Activated CD4-positive, alpha-beta memory T cell treated with anti-CD3 and anti-CD28 coated beads, Interleukin-2, amount 10 ng/mL, durations not matched to agents 7 days and 5 days (primary cell): ENCODE results near the gene CRELD1. TPM values are rescaled to one million over a fixed set of nuclear protein-coding genes. Genes with fewer than 3 reads are reported as not detected.

Experiments used
- CTCF ChIA-PET: fragments of 350-600 bp; sonication (Branson Sonifier 250); formaldehyde crosslinking; loops from one replicate; lab custom pipeline; 2021; ENCODE audit warnings: antibody characterized with exemption, inconsistent platforms; lab: Charles Lee
- POLR2A ChIA-PET: fragments of 350-600 bp; sonication (Branson Sonifier 250); formaldehyde crosslinking; loops from one replicate; lab custom pipeline; 2021; ENCODE audit warnings: antibody characterized with exemption; lab: Charles Lee
- DNase-seq: peaks from one replicate; pipeline ENCODE4 v3.0.0-alpha.2; 2020
- H3K27ac Mint-ChIP-seq: one replicate; pipeline ENCODE4 v1.8.0; 2021; ENCODE audit warnings: mild to moderate bottlenecking, mixed read lengths
- H3K27me3 Mint-ChIP-seq: one replicate; pipeline ENCODE4 v1.8.0; 2021; ENCODE audit warnings: mixed read lengths
- H3K36me3 Mint-ChIP-seq: one replicate; pipeline ENCODE4 v1.8.0; 2021; ENCODE audit warnings: low read depth, mixed read lengths
- H3K4me1 Mint-ChIP-seq: one replicate; pipeline ENCODE4 v1.8.0; 2021; ENCODE audit warnings: mixed read lengths
- H3K4me3 Mint-ChIP-seq: one replicate; pipeline ENCODE4 v1.8.0; 2021; ENCODE audit warnings: mild to moderate bottlenecking, mixed read lengths
- H3K9me3 Mint-ChIP-seq: one replicate; pipeline ENCODE4 v1.8.0; 2021; ENCODE audit warnings: mixed read lengths
- total RNA-seq, 2 experiments: library from RNA; stranded (reverse); gene quantifications; one replicate each; pipeline ENCODE4 v1.2.3, GENCODE V29; 2021

Gene CRELD1
- total RNA-seq, 2 experiments from 2014 or later = 15.9 to 17.1 TPM

DNA sequence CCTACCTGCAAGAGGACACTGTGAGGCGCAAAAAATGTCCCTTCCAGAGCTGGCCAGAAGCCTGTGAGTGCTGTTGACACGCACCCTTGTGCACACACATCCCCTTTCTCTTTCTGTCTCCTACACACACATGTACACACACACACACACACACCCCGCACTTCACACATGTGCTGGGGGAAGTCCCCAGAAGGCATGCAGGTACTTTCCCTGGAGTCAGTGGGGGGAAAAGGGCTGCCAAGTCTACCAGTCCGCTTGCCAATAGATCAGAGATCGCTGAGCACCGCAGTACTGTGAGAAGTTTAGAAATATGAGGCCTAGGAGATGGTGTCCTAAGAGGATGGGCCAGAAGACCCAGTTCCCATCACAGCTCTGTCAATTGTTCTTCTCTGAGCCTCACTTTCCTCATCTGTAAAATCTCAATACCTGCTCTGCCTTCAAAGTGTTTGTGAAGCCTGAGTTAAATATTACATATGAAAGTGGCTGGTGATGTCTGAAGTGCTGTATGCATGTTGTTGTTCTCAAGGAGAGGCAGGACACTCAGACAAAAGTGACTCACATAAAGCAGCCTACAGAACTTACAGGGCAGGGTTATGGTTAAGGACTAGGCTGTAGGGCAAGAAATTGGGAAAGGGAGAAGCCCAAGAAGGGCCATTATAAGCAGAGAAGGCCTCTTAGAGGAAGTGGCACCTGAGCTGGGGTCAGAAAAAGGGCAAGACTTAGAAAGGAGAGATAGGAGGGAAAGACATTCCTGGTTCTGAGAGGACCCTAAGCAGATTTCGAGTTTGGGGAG, 24.2 kb upstream of the CRELD1 start:
- H3K27me3 Mint-ChIP-seq = peaks cover 10% of the 10 kb centered on the region
- CTCF ChIA-PET = interaction anchor here (7.5 kb wide), 1 partner anchor 23 kb away, joined by 51 read pairs; the partner anchor contains the start of gene CRELD1
- H3K4me1 Mint-ChIP-seq = peaks cover 14% of the 10 kb centered on the region
- POLR2A ChIA-PET = interaction anchor here (1.1 kb wide), 1 partner anchor 16 kb away, joined by 3 read pairs; no protein-coding TSS in a partner anchor
- no peak for DNase-seq
- H3K4me3 Mint-ChIP-seq = no peak overlapping the region
- no peak overlapping the region for H3K27ac Mint-ChIP-seq
- H3K36me3 Mint-ChIP-seq = peaks cover 4% of the 10 kb centered on the region
- H3K9me3 Mint-ChIP-seq = peaks cover 3% of the 10 kb centered on the region

DNA sequence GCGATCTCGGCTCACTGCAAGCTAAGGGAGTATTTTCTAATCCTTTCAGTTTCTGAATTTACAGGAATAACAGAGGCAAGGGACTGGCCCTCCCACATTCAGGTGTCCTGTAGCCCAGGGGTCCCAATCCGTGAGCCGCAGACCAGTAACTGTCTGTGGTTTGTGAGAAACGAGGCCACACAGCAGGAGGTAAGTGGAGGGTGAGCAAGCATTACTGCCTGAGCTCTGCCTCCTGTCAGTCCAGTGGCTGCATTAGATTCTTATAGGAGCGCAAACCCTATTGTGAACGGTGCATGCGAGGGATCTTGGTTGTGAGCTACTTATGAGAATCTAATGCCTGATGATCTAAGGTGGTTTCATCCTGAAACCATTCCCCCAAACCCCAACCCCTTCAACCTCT, 21.8 kb upstream of the CRELD1 start:
- H3K4me3 Mint-ChIP-seq = no peak overlapping the region
- peaks cover 14% of the 10 kb centered on the region for H3K27me3 Mint-ChIP-seq
- H3K4me1 Mint-ChIP-seq = peaks cover 22% of the 10 kb centered on the region
- H3K27ac Mint-ChIP-seq = no peak overlapping the region
- ChIA-PET POLR2A (interaction anchor here (0.7 to 3.7 kb wide), 5 partner anchors 9 to 161 kb away, joined by 3 to 27 read pairs (median 4); partner anchors contain the start of genes ARPC4, IL17RE, JAGN1 and TADA3), CTCF (interaction anchor here (1.0 to 7.5 kb wide), 4 partner anchors 10 to 35 kb away, joined by 3 to 51 read pairs (median 4); partner anchors contain the start of gene CRELD1)
- DNase-seq = no peak
- peaks cover 4% of the 10 kb centered on the region for H3K36me3 Mint-ChIP-seq
- peaks cover 3% of the 10 kb centered on the region for H3K9me3 Mint-ChIP-seq

- Mint-ChIP-seq H3K4me1 (peaks cover 22% of the 10 kb centered on the region), H3K27me3 (peaks cover 14% of the 10 kb centered on the region), H3K27ac (no peak overlapping the region), H3K4me3 (no peak overlapping the region), H3K36me3 (peaks cover 4% of the 10 kb centered on the region), H3K9me3 (peaks cover 3% of the 10 kb centered on the region)
- peak; percentile 28 for DNase-seq
- ChIA-PET POLR2A (interaction anchor here (0.7 to 3.8 kb wide), 6 partner anchors 10 to 161 kb away, joined by 3 to 27 read pairs (median 10); partner anchors contain the start of genes ARPC4, CRELD1, IL17RE and JAGN1), CTCF (interaction anchor here (1.0 to 7.5 kb wide), 4 partner anchors 10 to 34 kb away, joined by 3 to 51 read pairs (median 4); partner anchors contain the start of gene CRELD1)
Observed at GRCh38 chr3:9912294-9912935, 21.2 kb upstream of the CRELD1 start.

DNA sequence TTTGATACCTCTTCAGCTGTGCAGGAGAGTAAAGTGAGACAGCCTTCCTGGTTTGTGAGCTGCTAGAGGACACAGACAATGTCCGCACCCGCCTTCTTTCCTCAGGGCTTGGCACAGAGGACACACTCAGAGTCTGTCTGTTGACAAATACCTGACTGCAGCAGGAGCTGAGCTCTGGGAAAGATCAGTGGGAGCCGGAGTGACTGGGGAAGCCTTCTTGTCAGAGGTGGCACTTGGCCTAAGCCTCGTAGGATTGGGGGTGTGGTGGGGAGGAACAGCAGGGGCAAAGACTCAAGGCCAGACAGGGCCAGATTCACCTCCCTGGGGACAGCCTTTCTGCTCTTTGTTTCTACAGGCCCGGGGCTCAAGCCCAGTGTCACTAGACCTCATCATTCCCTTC, 20.0 kb upstream of the CRELD1 start:
- CTCF ChIA-PET = interaction anchor here (1.0 to 7.5 kb wide), 3 partner anchors 12 to 22 kb away, joined by 3 to 51 read pairs (median 3); partner anchors contain the start of gene CRELD1
- POLR2A ChIA-PET = interaction anchor here (0.5 to 3.8 kb wide), 4 partner anchors 11 to 49 kb away, joined by 3 to 27 read pairs (median 17); partner anchors contain the start of genes CRELD1, IL17RE and JAGN1

DNA sequence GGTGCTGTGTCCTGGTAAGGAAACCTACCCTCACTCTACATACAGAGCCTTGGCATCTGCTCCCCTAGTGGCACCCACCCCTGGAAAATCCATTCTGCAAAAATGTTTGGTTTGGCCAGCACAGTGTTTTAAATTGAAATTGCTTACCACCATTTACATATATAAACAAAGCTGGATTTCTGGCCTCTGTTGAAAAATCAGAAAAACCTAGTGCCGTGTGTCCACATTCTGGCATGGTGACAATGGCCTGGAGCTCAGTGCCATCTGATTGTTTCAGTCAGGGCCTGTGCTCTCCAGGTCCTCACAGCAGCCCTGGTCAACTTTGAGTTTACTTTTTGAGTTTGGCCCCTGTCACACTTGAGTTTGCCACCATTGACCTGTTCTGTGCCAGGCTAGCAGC, 19.6 kb upstream of the CRELD1 start:
- Mint-ChIP-seq H3K4me1 (peaks cover 22% of the 10 kb centered on the region), H3K36me3 (peaks cover 4% of the 10 kb centered on the region), H3K27ac (no peak overlapping the region), H3K27me3 (peaks cover 14% of the 10 kb centered on the region), H3K9me3 (peaks cover 3% of the 10 kb centered on the region), H3K4me3 (no peak overlapping the region)
- DNase-seq = no peak
- ChIA-PET CTCF (interaction anchor here (0.8 to 7.5 kb wide), 4 partner anchors 11 to 87 kb away, joined by 3 to 51 read pairs (median 3); partner anchors contain the start of gene CRELD1), POLR2A (interaction anchor here (0.5 to 3.8 kb wide), 4 partner anchors 11 to 49 kb away, joined by 3 to 27 read pairs (median 17); partner anchors contain the start of genes CRELD1, IL17RE and JAGN1)

More for the DNA sequence above, 20.0 kb upstream of the CRELD1 start:
- H3K4me3 Mint-ChIP-seq = no peak overlapping the region
- H3K27ac Mint-ChIP-seq = no peak overlapping the region
- no peak for DNase-seq
- H3K4me1 Mint-ChIP-seq = peaks cover 22% of the 10 kb centered on the region
- peaks cover 14% of the 10 kb centered on the region for H3K27me3 Mint-ChIP-seq
- peaks cover 4% of the 10 kb centered on the region for H3K36me3 Mint-ChIP-seq
- peaks cover 3% of the 10 kb centered on the region for H3K9me3 Mint-ChIP-seq

DNA sequence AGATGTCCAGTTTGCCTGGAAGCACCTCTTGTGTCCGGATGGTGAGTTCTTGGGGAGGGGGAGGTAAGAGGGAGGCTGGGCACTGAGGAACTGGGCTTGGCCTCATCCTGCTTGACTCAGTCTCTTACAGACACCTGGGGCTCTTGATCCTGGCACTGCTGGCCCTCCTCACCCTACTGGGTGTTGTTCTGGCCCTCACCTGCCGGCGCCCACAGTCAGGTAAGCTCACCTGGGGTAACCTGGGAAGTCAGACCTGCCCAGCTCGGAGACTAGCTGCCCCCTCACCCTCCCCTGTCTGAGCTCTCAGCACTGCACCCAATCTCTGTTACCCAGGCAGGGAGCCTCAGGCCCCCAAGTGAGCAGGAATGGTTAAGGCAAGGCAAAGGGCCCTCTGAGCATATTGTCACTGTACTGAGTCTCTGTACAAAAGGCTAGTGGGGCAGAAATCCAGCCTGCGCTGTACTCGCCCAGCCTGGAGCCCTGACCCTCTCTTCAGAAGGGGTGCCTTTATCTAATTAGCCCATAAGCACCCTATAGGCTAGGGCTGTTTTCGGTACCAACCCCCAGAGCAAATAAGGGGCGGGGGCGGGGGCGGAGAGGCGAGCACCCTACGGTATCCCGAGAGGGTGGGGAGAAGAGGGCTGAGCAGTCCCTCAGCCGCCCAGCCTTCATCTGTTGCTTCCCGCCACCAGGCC, 18.9 kb upstream of the CRELD1 start:
- POLR2A ChIA-PET = interaction anchor here (3.7 to 3.8 kb wide), 2 partner anchors 12 to 18 kb away, joined by 17 read pairs; partner anchors contain the start of genes CRELD1 and IL17RE
- Mint-ChIP-seq H3K4me1 (peaks cover 18% of the 10 kb centered on the region), H3K4me3 (no peak overlapping the region), H3K36me3 (peaks cover 4% of the 10 kb centered on the region), H3K27me3 (peaks cover 14% of the 10 kb centered on the region), H3K27ac (no peak overlapping the region), H3K9me3 (peaks cover 3% of the 10 kb centered on the region)
- CTCF ChIA-PET = interaction anchor here (0.8 to 7.5 kb wide), 3 partner anchors 17 to 88 kb away, joined by 3 to 51 read pairs (median 3); partner anchors contain the start of gene CRELD1
- no peak for DNase-seq

- H3K4me1 Mint-ChIP-seq = peaks cover 17% of the 10 kb centered on the region
- CTCF ChIA-PET = interaction anchor here (7.5 kb wide), 1 partner anchor 17 kb away, joined by 51 read pairs; the partner anchor contains the start of gene CRELD1
- H3K9me3 Mint-ChIP-seq = peaks cover 3% of the 10 kb centered on the region
- peaks cover 4% of the 10 kb centered on the region for H3K36me3 Mint-ChIP-seq
- peak overlapping the region; percentile 58 for H3K4me3 Mint-ChIP-seq
- POLR2A ChIA-PET = interaction anchor here (1.0 to 3.8 kb wide), 4 partner anchors 18 to 123 kb away, joined by 3 to 17 read pairs (median 4); partner anchors contain the start of genes ARPC4, CRELD1, EMC3 and JAGN1
- no peak overlapping the region for H3K27ac Mint-ChIP-seq
- peaks cover 14% of the 10 kb centered on the region for H3K27me3 Mint-ChIP-seq
- DNase-seq = peak; percentile 40
Observed at GRCh38 chr3:9915254-9916141, 18.1 kb upstream of the CRELD1 start.

- peak overlapping the region; percentile 44 for H3K4me3 Mint-ChIP-seq
- H3K9me3 Mint-ChIP-seq = peaks cover 3% of the 10 kb centered on the region
- CTCF ChIA-PET = interaction anchor here (7.5 kb wide), 1 partner anchor 16 kb away, joined by 51 read pairs; the partner anchor contains the start of gene CRELD1
- peaks cover 17% of the 10 kb centered on the region for H3K4me1 Mint-ChIP-seq
- no peak overlapping the region for H3K27ac Mint-ChIP-seq
- H3K27me3 Mint-ChIP-seq = peaks cover 14% of the 10 kb centered on the region
- POLR2A ChIA-PET = interaction anchor here (1.5 to 3.8 kb wide), 4 partner anchors 16 to 124 kb away, joined by 4 to 17 read pairs (median 6); partner anchors contain the start of genes ARPC4, CRELD1, JAGN1 and TADA3
- peaks cover 4% of the 10 kb centered on the region for H3K36me3 Mint-ChIP-seq
- no peak for DNase-seq
Observed at GRCh38 chr3:9916346-9916733, 17.3 kb upstream of the CRELD1 start.

- POLR2A ChIA-PET = interaction anchor here (1.5 to 1.8 kb wide), 3 partner anchors 15 to 124 kb away, joined by 4 to 7 read pairs (median 5); partner anchors contain the start of genes ARPC4, CRELD1, JAGN1 and TADA3
- H3K27ac Mint-ChIP-seq = no peak within 1 kb of the TSS
- DNase-seq = no peak
- peaks cover 15% of the 10 kb centered on the region for H3K4me1 Mint-ChIP-seq
- CTCF ChIA-PET = interaction anchor here (7.5 kb wide), 1 partner anchor 15 kb away, joined by 51 read pairs; the partner anchor contains the start of gene CRELD1
- peaks cover 4% of the 10 kb centered on the region for H3K36me3 Mint-ChIP-seq
- peak within 1 kb of the TSS; percentile 58 for H3K4me3 Mint-ChIP-seq
- peaks cover 3% of the 10 kb centered on the region for H3K9me3 Mint-ChIP-seq
- H3K27me3 Mint-ChIP-seq = peaks cover 13% of the 10 kb centered on the region
Observed at GRCh38 chr3:9916734-9917680, 16.6 kb upstream of the CRELD1 start, which contains the start of gene IL17RC. Gene IL17RC (plus strand): TSS chr3:9917098. CDS start chr3:9917316, 218 bp downstream.

- ChIA-PET POLR2A (interaction anchor here (1.8 kb wide), 1 partner anchor 15 kb away, joined by 7 read pairs; the partner anchor contains the start of gene CRELD1), CTCF (no interaction called here)
- H3K27me3 Mint-ChIP-seq = peaks cover 12% of the 10 kb centered on the region
- H3K4me1 Mint-ChIP-seq = peaks cover 9% of the 10 kb centered on the region
- DNase-seq = no peak
- H3K27ac Mint-ChIP-seq = no peak overlapping the region
- no peaks in the 10 kb centered on the region for H3K9me3 Mint-ChIP-seq
- no peaks in the 10 kb centered on the region for H3K36me3 Mint-ChIP-seq
- H3K4me3 Mint-ChIP-seq = no peak overlapping the region
Observed at GRCh38 chr3:9917820-9918219, 15.8 kb upstream of the CRELD1 start.
